A673 (cell line): ENCODE results near the gene IP6K1. TPM values are rescaled to one million over a fixed set of nuclear protein-coding genes. Genes with fewer than 3 reads are reported as not detected.

Experiments used
- BruUV-seq: library from RNA; stranded (reverse); fragments of 400-500 nt; replicated peaks from 2 replicates; lab custom pipeline; 2021; lab: Mats Ljungman, UMichigan
- CTCF ChIA-PET: fragments of 300-600 bp; sonication (Branson Sonifier 250); formaldehyde crosslinking; loops from one replicate; lab custom pipeline; 2022; ENCODE audit warnings: antibody characterized with exemption; lab: Charles Lee
- POLR2A ChIA-PET: fragments of 300-600 bp; sonication (Branson Sonifier 250); formaldehyde crosslinking; loops from one replicate; lab custom pipeline; 2022; ENCODE audit warnings: antibody characterized with exemption; ENCODE audit not compliant: low non-redundant PET; lab: Charles Lee
- DNase-seq: peaks from one replicate; pipeline ENCODE4 v3.0.0-alpha.2; 2015; ENCODE audit warnings: low spot score
- H3K27ac ChIP-seq: fragments of 200-600 bp; sonication (generic); 2 replicates; pipeline ENCODE4 v1.5.1; 2016; ENCODE audit warnings: mixed run types, low read depth, mild to moderate bottlenecking, mixed read lengths, antibody characterized with exemption, low read length; ENCODE audit not compliant: poor library complexity, severe bottlenecking
- H3K27me3 ChIP-seq: fragments of 200-600 bp; sonication (generic); replicated peaks from 2 replicates; pipeline ENCODE4 v1.6.1; 2017; ENCODE audit warnings: mixed run types, low read depth, mild to moderate bottlenecking, mixed read lengths, antibody characterized with exemption, low read length; ENCODE audit not compliant: insufficient read depth, poor library complexity
- H3K36me3 ChIP-seq: fragments of 200-600 bp; sonication (generic); 2 replicates; pipeline ENCODE4 v1.6.1; 2016; ENCODE audit warnings: mixed run types, mild to moderate bottlenecking, mixed read lengths, antibody characterized with exemption, low read length; ENCODE audit not compliant: insufficient read depth, poor library complexity, severe bottlenecking
- H3K4me1 ChIP-seq: fragments of 200-600 bp; sonication (generic); 2 replicates; pipeline ENCODE4 v1.6.1; 2017; ENCODE audit warnings: mixed run types, mild to moderate bottlenecking, mixed read lengths, antibody characterized with exemption, low read length; ENCODE audit not compliant: insufficient read depth, poor library complexity, severe bottlenecking
- H3K4me3 ChIP-seq: fragments of 200-600 bp; sonication (generic); 2 replicates; pipeline ENCODE4 v1.5.1; 2016; ENCODE audit warnings: low read depth, mixed run types, mild to moderate bottlenecking, mixed read lengths, low read length; ENCODE audit not compliant: poor library complexity, severe bottlenecking
- H3K9me3 ChIP-seq: fragments of 200-600 bp; sonication (generic); 2 replicates; pipeline ENCODE4 v1.6.1; 2016; ENCODE audit warnings: mixed run types, low read depth, mild to moderate bottlenecking, mixed read lengths, antibody characterized with exemption, low read length; ENCODE audit not compliant: poor library complexity, severe bottlenecking
- EZH2 ChIP-seq: fragments of 200-600 bp; sonication (generic); IDR thresholded peaks from 2 replicates; pipeline ENCODE4 v1.6.1; 2017; ENCODE audit warnings: borderline replicate concordance, low read depth, mild to moderate bottlenecking, mixed read lengths, antibody characterized with exemption, low read length; ENCODE audit not compliant: poor library complexity, severe bottlenecking
- intact Hi-C: fragments of 100-400 bp; cut with micrococcal nuclease; formaldehyde crosslinking; loops from one replicate; pipeline ENCODE4 v1.10.0; 2022; ENCODE audit not compliant: unreplicated experiment
- total RNA-seq: library from RNA; stranded (reverse); gene quantifications from 2 replicates; pipeline ENCODE4 v1.2.3, GENCODE V29; 2021
- TF ChIP-seq, protein P1 (sequence below): fragments of 300-800, 200-600 bp; sonication (generic); conservative IDR thresholded peaks from 2 replicates; pipeline ENCODE4 v1.5.1; 2017; ENCODE audit warnings: low read depth, mild to moderate bottlenecking, antibody characterized with exemption, low read length, moderate library complexity, mixed read lengths

IP6K1 gene
- total RNA-seq, 1 experiment from 2014 or later = 29.0 TPM

DNA sequence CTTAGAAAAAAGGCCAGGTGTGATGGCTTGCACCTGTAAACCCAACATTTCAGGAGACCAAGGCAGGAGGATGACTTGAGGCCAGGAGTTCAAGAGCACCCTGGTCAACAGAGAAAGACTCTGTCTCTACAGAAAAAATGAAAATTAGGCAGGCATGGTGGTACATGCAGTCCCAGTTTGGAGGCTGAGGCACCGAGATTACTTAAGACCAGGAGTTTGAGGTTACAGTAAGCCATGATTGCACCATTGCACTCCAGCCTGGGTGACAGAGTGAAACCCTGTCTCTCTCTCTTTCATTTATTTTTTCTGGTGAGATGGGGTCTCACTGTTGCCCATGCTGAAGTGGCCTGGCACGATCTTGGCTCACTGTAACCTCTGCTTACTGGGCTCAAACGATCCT, 24.7 kb downstream of the IP6K1 start:
- no peaks in the 10 kb centered on the region for H3K36me3 ChIP-seq
- no peak overlapping the region for H3K27ac ChIP-seq
- no peak for DNase-seq
- no TSS peak for BruUV-seq
- no peaks in the 10 kb centered on the region for H3K4me1 ChIP-seq
- ChIA-PET CTCF (no interaction called here), POLR2A (no interaction called here)
- no peaks in the 10 kb centered on the region for H3K9me3 ChIP-seq
- no peaks in the 10 kb centered on the region for H3K27me3 ChIP-seq
- intact Hi-C loops = no loop called here
- no peak overlapping the region for H3K4me3 ChIP-seq
- TF ChIP-seq, protein P1, sequence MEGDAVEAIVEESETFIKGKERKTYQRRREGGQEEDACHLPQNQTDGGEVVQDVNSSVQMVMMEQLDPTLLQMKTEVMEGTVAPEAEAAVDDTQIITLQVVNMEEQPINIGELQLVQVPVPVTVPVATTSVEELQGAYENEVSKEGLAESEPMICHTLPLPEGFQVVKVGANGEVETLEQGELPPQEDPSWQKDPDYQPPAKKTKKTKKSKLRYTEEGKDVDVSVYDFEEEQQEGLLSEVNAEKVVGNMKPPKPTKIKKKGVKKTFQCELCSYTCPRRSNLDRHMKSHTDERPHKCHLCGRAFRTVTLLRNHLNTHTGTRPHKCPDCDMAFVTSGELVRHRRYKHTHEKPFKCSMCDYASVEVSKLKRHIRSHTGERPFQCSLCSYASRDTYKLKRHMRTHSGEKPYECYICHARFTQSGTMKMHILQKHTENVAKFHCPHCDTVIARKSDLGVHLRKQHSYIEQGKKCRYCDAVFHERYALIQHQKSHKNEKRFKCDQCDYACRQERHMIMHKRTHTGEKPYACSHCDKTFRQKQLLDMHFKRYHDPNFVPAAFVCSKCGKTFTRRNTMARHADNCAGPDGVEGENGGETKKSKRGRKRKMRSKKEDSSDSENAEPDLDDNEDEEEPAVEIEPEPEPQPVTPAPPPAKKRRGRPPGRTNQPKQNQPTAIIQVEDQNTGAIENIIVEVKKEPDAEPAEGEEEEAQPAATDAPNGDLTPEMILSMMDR = no peak
- no peak for TF ChIP-seq EZH2

DNA sequence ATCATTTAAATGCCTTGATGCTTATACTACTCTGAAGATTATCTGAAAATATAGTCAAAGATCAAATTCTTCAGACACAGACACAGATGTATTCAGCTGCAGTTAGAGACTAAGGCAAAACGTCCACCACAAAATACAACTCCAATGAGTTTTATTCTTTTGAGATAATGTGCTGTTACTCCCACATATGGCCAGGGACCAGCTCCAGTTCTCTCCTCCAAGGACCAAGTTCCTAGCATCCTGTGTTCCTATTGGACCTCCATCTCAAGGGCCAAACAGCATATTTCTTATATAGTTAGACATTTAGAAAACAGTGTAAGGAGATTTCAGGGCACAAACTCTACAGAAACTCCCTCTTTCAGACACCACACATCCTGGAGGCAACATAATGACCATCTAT, 27.1 kb downstream of the IP6K1 start:
- H3K27ac ChIP-seq = no peak overlapping the region
- intact Hi-C loops = no loop called here
- H3K4me3 ChIP-seq = no peak overlapping the region
- DNase-seq = no peak
- no peaks in the 10 kb centered on the region for H3K27me3 ChIP-seq
- no peaks in the 10 kb centered on the region for H3K4me1 ChIP-seq
- ChIA-PET CTCF (no interaction called here), POLR2A (no interaction called here)
- TF ChIP-seq, protein P1 = no peak
- TF ChIP-seq EZH2 = no peak
- BruUV-seq = no TSS peak
- H3K36me3 ChIP-seq = no peaks in the 10 kb centered on the region
- H3K9me3 ChIP-seq = no peaks in the 10 kb centered on the region

DNA sequence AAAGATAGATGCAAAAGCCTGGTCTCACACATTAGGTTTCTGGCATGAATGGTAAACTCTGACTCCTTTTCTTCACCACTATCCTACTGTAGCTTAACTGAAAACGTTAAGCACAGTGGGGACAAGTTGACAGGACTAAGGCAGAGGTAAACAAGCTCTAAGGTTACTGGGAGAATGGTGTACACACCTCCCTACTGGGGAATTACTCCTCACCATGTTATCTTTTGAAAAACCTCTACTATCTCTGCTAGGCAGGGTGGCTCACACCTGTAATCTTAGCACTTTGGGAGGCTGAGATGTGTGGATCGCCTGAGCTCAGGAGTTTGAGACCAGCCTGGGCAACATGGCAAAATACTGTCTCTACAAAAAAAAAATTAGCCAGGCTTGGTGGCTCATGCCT, 29.1 kb downstream of the IP6K1 start:
- POLR2A ChIA-PET = no interaction called here
- no TSS peak for BruUV-seq
- Histone ChIP-seq H3K36me3 (no peaks in the 10 kb centered on the region), H3K27me3 (no peaks in the 10 kb centered on the region), H3K4me1 (no peaks in the 10 kb centered on the region), H3K9me3 (no peaks in the 10 kb centered on the region), H3K4me3 (no peak overlapping the region), H3K27ac (no peak overlapping the region)
- TF ChIP-seq, protein P1 = no peak
- TF ChIP-seq EZH2 = no peak
- CTCF ChIA-PET = no interaction called here
- no peak for DNase-seq
- intact Hi-C loops = no loop called here
